HepG2 (cell line): ENCODE results near the gene SECTM1. TPM values are rescaled to one million over a fixed set of nuclear protein-coding genes. Genes with fewer than 3 reads are reported as not detected.

Source experiments
- ATF2 ChIP-seq: sonication (generic); formaldehyde crosslinking; IDR thresholded peaks from 2 replicates; pipeline ENCODE4 v1.4.0; 2020; ENCODE audit warnings: missing genetic modification reagents
- ESRRA ChIP-seq: sonication (generic); formaldehyde crosslinking; IDR thresholded peaks from 2 replicates; pipeline ENCODE4 v1.5.1; 2020; ENCODE audit warnings: mild to moderate bottlenecking, low read depth, missing genetic modification reagents
- GMEB1 ChIP-seq: sonication (generic); formaldehyde crosslinking; IDR thresholded peaks from 2 replicates; pipeline ENCODE4 v1.5.1; 2020; ENCODE audit warnings: missing genetic modification reagents, mild to moderate bottlenecking, borderline replicate concordance
- HDAC6 ChIP-seq: fragments of 200-600 bp; sonication (generic); IDR thresholded peaks from 2 replicates; pipeline ENCODE4 v1.7.0; 2017; ENCODE audit warnings: mild to moderate bottlenecking, antibody characterized with exemption, low read length, low read depth
- IRX3 ChIP-seq: sonication (generic); formaldehyde crosslinking; IDR thresholded peaks from 2 replicates; pipeline ENCODE4 v1.8.1; 2023; ENCODE audit warnings: mild to moderate bottlenecking, low read depth, missing genetic modification reagents, borderline replicate concordance
- MXI1 ChIP-seq: IDR thresholded peaks from 3 replicates; pipeline ENCODE4 v1.6.1; 2012; ENCODE audit warnings: low read depth, low read length, inconsistent platforms, borderline replicate concordance
- PRDM10 ChIP-seq: sonication (generic); formaldehyde crosslinking; IDR thresholded peaks from 2 replicates; pipeline ENCODE4 v1.4.0; 2020; ENCODE audit warnings: low read depth, missing genetic modification reagents
- ZFAT ChIP-seq: sonication (generic); formaldehyde crosslinking; conservative IDR thresholded peaks from 2 replicates; pipeline ENCODE4 v1.8.1; 2023; ENCODE audit warnings: missing genetic modification reagents, inconsistent platforms
- ZFP36 ChIP-seq: fragments of 150-350 bp; IDR thresholded peaks from 2 replicates; pipeline ENCODE4 v1.6.1; 2018; ENCODE audit warnings: borderline replicate concordance, low read length, low read depth; ENCODE audit not compliant: partially characterized antibody
- ZNF275 ChIP-seq: sonication (generic); formaldehyde crosslinking; IDR thresholded peaks from 2 replicates; pipeline ENCODE4 v1.8.0; 2022; ENCODE audit warnings: missing genetic modification reagents, mild to moderate bottlenecking, inconsistent platforms, borderline replicate concordance
- ZNF329 ChIP-seq: sonication (generic); formaldehyde crosslinking; IDR thresholded peaks from 2 replicates; pipeline ENCODE4 v1.9.0; 2021; ENCODE audit warnings: low read depth, mild to moderate bottlenecking, missing genetic modification reagents
- ZNF367 ChIP-seq: sonication (generic); formaldehyde crosslinking; IDR thresholded peaks from 2 replicates; pipeline ENCODE4 v1.4.0; 2020; ENCODE audit warnings: missing genetic modification reagents, borderline replicate concordance
- ZNF563 ChIP-seq: sonication (generic); formaldehyde crosslinking; IDR thresholded peaks from 2 replicates; pipeline ENCODE4 v1.8.0; 2022; ENCODE audit warnings: mild to moderate bottlenecking, moderate library complexity, missing genetic modification reagents
- ZNF570 ChIP-seq: sonication (generic); formaldehyde crosslinking; IDR thresholded peaks from 2 replicates; pipeline ENCODE4 v1.4.0; 2020; ENCODE audit warnings: mild to moderate bottlenecking, missing genetic modification reagents, borderline replicate concordance
- ZNF772 ChIP-seq: sonication (generic); formaldehyde crosslinking; IDR thresholded peaks from 2 replicates; pipeline ENCODE4 v1.5.0; 2020; ENCODE audit warnings: mild to moderate bottlenecking, missing genetic modification reagents
- ZNF775 ChIP-seq: sonication (generic); formaldehyde crosslinking; IDR thresholded peaks from 2 replicates; pipeline ENCODE4 v1.4.0; 2020; ENCODE audit warnings: missing genetic modification reagents, mild to moderate bottlenecking, moderate library complexity, borderline replicate concordance
- polyA plus RNA-seq, 8 experiments: library from polyadenylated mRNA; depleted of rRNA in 3 of 8; stranded (reverse) in 7 of 8; unstranded in 1 of 8; fragments of >200 nt; fragmentation: Illumina TruSeq in 4 of 8; extraction: Trizol in 4 of 8; gene quantifications; 2 replicates each; pipeline versions ENCODE4 v1.2.1 to v1.2.3, GENCODE V29; 2011 to 2016; ENCODE audit warnings: low read depth in 4 of 8, missing spikeins in 1 of 8, mixed read lengths in 1 of 8; ENCODE audit not compliant: insufficient read depth in 1 of 8
- total RNA-seq, 5 experiments: library from RNA; depleted of rRNA; stranded (reverse); fragments of >200 nt; fragmentation: Illumina TruSeq; extraction: Trizol; gene quantifications; 2 replicates each; pipeline ENCODE4 v1.2.3, GENCODE V29; 2016; ENCODE audit warnings: low read depth in 1 of 5

The SECTM1 gene
- total and polyA plus RNA-seq, 2 of the 13 experiments (the other 11 are each of a cell fraction or from before 2014, with no cell fraction given), result 3.5 to 5.3 TPM

DNA sequence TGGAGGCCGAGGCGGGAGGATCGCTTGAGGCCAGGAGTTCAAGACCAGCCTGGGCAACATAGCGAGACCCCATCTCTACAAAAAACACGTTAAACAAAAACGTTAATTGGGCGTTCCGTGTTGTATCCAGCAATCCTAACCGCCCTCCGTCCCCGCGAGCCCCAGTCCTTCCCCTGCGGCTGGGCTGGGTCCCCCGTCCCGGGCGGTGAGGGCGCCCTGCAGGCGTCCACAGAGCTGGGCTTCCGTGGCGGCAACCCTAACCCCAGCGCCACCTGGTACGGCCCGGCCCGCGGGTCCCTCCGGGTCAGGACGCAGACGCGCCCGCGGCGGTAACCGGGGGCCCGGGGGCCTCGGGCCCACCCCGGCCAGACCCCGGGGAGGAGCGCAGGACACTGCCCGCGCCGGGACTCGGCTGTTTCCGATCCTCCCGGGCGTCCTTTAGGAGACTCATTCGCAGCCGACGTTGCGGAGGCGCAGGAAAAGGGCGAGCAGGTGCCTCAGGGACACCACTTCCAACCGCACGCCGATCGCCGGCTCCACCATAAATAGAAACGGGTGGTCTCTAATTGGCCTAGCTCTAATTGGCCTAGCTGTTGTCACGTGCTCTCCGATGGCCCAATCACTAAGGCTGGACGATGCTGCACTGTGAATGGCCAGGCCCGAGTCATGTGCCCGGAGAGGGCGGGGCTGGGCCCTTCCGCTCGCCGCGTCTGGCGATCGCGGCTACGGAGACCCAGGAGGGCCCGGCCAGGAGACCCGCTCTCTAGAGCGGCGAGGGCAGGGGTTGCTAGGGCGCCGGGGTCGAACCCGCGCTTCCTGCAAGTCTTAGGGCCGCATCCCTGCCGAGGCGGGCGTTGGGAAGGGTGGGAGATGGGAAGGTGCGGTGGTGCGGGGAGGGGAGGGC lies 41.1 kb downstream of the SECTM1 start (continued):
- TF ChIP-seq ZFP36 (no peak), ZNF367 (CRISPR knock-in tag) (0 out of 2 replicates have a peak, but pooled peaks have one; percentile 33), ATF2 (CRISPR knock-in tag) (peak; percentile 62; the same call in 1 of the 2 replicates), ZNF772 (CRISPR knock-in tag) (no peak; the same call in 1 of the 2 replicates), ZNF275 (CRISPR knock-in tag) (no peak), ESRRA (CRISPR knock-in tag) (peak; percentile 47), PRDM10 (CRISPR knock-in tag) (0 out of 2 replicates have a peak, but pooled peaks have one; percentile 14), ZNF329 (CRISPR knock-in tag) (peak; percentile 88; the same call in 1 of the 2 replicates), MXI1 (peak; percentile 95; the same call in 2 of the 3 replicates), GMEB1 (CRISPR knock-in tag) (peak; percentile 72), ZNF570 (CRISPR knock-in tag) (no peak), IRX3 (peak; percentile 94), ZNF563 (CRISPR knock-in tag) (peak; percentile 37; the same call in 1 of the 2 replicates), HDAC6 (no peak), ZNF775 (CRISPR knock-in tag) (0 out of 2 replicates have a peak, but pooled peaks have one; percentile 82), ZFAT (CRISPR knock-in tag) (no peak)
